GM21717 (cell line): ENCODE measurements around the gene LRRFIP1.
"Not testable (repeated sequence)": the region's sequence is repeated elsewhere in the genome, so short reads cannot be mapped to it uniquely, and the experiment has no call there.

Source experiments
- ATAC-seq: cut with Tn5 transposase; IDR thresholded peaks from one replicate; pipeline ENCODE4 v1.9.1; 2021; ENCODE audit warnings: mild to moderate bottlenecking, moderate library complexity; ENCODE audit not compliant: unreplicated experiment

Gene LRRFIP1

DNA sequence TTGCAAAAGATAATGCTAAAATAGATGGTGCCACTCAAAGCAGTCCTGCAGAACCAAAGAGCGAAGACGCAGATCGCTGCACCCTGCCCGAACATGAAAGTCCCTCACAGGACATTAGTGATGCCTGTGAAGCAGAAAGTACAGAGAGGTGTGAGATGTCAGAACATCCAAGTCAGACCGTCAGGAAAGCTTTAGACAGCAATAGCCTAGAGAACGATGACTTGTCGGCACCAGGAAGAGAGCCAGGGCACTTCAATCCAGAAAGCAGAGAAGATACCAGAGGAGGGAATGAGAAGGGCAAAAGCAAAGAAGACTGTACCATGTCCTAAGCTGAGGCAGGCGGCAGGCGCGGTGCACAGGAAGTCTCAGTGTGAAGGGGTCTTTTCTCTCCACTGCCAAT, 136.4 kb downstream of the LRRFIP1 start:
- no peak for ATAC-seq

- not testable (repeated sequence) for ATAC-seq
Measured at GRCh38 chr2:237765122-237765521, 137.7 kb downstream of the LRRFIP1 start.

DNA sequence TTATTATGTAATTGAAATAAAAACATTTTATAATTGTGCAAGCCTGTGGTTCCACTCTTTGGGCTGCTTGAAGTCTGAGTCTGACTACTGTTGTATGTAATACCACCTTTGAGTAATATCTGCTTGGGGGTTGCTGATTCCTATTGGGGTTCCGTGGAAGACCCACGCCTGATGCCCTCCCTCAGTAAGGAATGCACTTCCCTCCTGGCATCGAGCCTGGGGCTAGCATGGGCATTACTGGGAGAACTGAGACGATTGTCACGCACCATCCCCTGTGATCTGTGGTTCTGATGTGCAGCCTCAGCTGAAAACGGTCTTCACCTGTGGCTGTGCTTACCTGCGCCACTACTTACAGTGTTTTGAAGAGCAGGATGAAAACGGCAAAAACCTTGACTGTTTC, 138.5 kb downstream of the LRRFIP1 start:
- ATAC-seq = no peak

DNA sequence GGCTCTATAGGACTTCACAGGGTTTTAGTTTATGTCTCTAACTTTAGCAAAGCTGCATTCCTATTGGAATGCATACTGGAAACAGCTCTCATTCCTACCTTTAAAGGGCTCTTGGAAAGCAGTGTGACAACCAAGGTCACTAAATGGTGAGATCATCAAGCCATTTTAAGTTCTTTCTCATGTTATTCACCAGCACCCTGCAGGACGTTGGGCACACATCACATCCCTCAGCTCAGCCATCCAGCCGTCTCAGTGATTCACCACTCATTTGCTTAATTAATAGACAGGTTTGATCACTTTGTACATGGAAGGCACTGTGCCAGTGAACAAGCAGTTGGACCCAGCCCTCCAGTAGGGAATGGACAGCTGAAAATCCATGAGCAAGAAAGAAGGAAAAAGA, 139.0 kb downstream of the LRRFIP1 start:
- no peak for ATAC-seq

DNA sequence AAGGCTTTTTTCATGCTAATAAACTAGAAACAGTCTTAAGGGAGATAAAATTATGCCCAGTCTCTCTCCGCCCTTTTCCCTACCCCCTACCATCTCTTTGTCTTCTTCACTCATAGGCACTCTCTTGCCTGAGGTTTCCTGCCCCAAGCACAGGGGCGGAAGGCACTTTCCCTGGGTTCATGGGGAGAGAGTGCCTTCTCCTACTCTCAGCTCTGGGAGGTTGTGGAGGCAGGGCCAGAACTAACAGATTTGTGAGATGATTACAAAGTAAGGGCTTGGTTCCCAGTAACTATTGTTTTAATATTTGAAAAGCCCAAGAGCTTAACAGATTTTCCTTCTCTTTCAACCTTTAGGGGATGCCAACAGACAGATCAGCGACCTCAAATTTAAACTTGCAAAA, 145.1 kb downstream of the LRRFIP1 start:
- no peak for ATAC-seq

- no peak for ATAC-seq
Measured at GRCh38 chr2:237773826-237774225, 146.4 kb downstream of the LRRFIP1 start.

GRCh38 chr2:237774811-237775553, 147.6 kb downstream of the LRRFIP1 start:
- ATAC-seq = no peak

DNA sequence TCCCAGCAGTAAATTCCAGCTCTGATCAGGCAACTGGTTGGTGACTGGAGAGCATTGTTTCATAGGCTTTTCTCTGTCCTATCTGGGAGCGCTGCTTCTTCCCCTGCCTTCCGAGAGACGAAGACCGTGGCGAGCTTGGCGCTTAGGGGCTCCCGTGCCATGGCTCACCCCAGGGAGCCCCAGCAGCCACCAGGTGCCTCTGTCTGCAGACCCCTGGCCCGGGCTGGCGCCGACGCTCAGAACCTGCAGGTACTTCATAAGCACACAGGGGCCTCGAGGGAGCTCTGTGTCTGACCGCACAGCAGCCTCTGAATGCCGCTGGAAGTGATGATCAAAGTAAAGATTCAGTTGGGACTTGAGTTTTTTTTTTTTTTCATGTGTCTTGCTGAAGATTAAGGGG, 152.1 kb downstream of the LRRFIP1 start:
- no peak for ATAC-seq

DNA sequence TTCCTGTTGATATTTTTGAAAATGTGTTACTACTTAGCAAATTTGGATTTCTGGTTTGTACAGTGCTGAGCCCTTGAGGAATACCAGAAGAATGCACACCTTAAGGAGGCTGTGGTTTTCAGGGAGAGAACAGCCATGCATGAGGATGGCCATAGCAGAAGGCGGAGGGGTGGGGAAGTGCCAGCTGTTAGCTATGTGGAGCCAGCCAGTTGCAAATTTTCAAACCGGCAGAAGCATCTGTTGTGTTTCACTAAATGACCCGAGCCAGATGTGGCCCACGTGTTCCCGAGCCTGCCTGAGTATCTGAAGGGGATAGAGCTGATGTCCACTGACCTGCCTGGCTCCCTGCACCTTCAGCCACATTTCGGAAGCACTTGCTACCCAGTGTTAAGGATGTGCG, 154.8 kb downstream of the LRRFIP1 start:
- no peak for ATAC-seq

- not testable (repeated sequence) for ATAC-seq
Measured at GRCh38 chr2:237783678-237784077, 156.3 kb downstream of the LRRFIP1 start.

- ATAC-seq = no peak
Measured at GRCh38 chr2:237786936-237787335, 159.5 kb downstream of the LRRFIP1 start.

GRCh38 chr2:237790353-237790752, 163.0 kb downstream of the LRRFIP1 start:
- no peak for ATAC-seq

- no peak for ATAC-seq
Measured at GRCh38 chr2:237791977-237792727, 164.8 kb downstream of the LRRFIP1 start.

- ATAC-seq = no peak
Measured at GRCh38 chr2:237797253-237797652, 169.9 kb downstream of the LRRFIP1 start.

DNA sequence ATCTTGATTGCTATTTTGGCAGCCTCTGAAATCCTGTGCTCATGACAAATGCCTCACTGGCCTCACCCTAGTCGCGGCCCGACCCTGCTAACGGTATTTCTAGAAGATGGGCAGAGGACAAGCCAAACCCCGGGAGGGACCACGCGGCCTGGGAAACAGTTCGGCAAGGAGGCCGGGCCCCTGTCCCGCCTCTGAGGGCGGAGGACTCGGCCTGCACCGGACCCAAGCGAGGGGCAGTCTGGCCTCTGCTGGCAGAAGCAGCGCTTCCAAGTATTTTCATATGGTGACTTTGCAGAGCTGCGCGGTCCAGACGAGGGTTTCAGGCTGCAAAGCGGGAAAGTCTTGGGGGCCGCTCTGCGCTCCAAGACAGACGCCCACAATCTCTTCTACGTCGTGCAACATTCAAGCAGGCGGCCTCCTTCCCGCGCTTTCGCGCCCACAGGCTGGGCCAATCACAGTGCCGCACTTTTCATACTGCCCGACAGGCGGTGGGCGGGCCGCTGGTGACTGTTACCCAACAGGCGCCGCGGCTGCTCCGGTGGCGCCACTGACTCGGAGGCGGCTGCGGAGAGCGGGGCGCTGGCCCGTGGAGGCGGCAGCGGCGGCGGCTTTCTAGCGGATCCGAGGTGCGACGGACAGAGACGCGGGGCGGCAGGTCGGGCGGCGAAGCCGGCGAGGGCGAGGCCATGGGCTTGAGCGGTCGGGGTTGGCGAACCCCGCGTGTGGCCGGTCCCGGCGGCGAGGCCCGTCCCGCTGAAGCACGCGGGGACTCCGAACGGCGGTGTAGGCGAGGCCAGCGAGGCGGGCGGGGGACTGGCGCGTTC, 171.1 kb downstream of the LRRFIP1 start, which contains the start of gene RBM44:
TSS of gene RBM44 (plus strand) at position 544 of the 824 bp plus-strand sequence. CDS start 14,831 bp downstream, outside the sequence.
- no peak for ATAC-seq

DNA sequence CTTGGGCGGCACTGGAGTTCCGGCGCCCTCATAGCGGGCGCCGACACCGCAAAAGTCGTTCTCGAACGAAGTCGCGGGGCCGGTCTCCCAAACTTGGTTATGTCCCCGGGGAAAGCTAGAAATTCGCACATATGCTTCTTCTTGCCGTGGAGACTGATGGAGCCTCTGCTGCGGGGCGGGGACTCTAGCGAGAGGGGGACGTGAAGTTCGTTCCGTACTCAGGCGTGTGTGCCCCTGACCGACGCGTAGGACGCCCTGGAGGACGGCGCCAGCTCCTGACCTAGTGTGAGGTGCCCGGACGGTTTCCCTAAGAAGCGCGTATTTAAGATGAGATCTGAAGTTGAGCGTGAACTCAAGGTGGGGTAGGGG, 171.7 kb downstream of the LRRFIP1 start:
- ATAC-seq = no peak

GRCh38 chr2:237801466-237801865, 174.1 kb downstream of the LRRFIP1 start:
- ATAC-seq = no peak

GRCh38 chr2:237806334-237806733, 178.9 kb downstream of the LRRFIP1 start:
- ATAC-seq = no peak

DNA sequence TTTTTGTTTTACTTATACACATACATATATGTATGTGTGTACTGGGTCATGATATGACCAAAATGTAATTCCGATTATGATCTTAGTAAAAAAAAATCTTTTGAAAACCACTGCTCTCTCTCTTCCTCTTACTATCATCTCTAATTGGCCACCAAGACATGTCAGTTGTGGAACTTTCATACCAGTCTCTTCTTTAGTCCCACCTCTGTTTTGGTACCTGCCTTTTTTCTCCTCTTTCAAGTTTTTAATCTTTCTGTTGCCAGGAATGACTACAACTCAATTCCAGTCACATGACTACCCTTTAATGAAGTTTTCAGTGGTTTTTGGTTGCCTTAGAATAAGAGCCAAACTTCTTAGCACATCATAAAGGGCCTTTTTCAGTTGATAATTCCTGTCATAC, 188.2 kb downstream of the LRRFIP1 start:
- no peak for ATAC-seq

DNA sequence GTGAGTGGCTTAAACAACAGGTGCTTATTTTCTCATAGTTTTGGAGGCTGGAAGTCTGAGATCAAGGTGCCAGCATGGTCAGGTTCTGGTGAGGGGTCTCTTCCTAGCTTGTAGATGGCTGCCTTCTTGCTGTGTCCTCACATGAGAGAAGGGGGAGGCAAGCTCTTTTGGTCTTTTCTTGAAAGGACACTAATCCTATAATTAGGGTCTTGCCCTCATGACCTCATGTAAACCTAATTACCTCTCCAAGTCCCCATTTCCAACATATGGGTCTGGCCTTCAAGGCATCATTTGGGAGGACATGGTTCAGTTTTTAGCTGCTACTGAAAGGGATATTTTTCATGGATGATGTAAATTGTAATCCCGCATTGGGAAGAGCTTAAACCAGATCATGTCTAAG, 189.1 kb downstream of the LRRFIP1 start:
- no peak for ATAC-seq

DNA sequence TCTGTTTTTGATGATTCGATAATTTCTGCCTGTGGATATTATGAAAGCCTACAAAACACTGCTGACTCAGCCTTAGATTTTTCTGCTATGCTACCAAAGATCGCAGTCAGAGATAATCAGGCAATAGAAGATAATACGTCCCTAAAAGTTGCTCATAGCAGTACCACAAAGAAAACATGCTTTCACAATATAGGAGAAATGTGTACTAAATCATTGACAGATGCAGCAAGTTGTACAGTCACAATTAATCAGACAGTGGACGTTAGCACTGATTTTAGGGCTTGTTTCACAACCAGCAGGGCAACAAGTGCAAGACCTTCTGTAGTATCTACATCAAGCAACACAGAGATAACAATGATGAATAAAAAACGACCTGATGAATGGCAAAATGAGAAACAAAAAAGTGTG, 190.7 kb downstream of the LRRFIP1 start:
- ATAC-seq = no peak
